Stimulated activated naive CD8-positive, alpha-beta T cell treated with anti-CD3 and anti-CD28 coated beads, Interleukin-15, Interleukin-2, amounts not matched to agents 100 ng/mL and 50 ng/mL, for 24 hours (primary cell): ENCODE results near the gene LMF2.

Source experiments
- H3K27ac Mint-ChIP-seq: one replicate; pipeline ENCODE4 v1.8.0; 2021; ENCODE audit warnings: mild to moderate bottlenecking, mixed read lengths
- H3K27me3 Mint-ChIP-seq: one replicate; pipeline ENCODE4 v1.8.0; 2021; ENCODE audit warnings: mixed read lengths
- H3K36me3 Mint-ChIP-seq: one replicate; pipeline ENCODE4 v1.8.0; 2021; ENCODE audit warnings: low read depth, mixed read lengths
- H3K4me1 Mint-ChIP-seq: one replicate; pipeline ENCODE4 v1.8.0; 2021; ENCODE audit warnings: low read depth, mixed read lengths
- H3K4me3 Mint-ChIP-seq: one replicate; pipeline ENCODE4 v1.8.0; 2021; ENCODE audit warnings: mild to moderate bottlenecking, mixed read lengths
- H3K9me3 Mint-ChIP-seq: one replicate; pipeline ENCODE4 v1.8.0; 2021; ENCODE audit warnings: mixed read lengths

Gene LMF2

DNA sequence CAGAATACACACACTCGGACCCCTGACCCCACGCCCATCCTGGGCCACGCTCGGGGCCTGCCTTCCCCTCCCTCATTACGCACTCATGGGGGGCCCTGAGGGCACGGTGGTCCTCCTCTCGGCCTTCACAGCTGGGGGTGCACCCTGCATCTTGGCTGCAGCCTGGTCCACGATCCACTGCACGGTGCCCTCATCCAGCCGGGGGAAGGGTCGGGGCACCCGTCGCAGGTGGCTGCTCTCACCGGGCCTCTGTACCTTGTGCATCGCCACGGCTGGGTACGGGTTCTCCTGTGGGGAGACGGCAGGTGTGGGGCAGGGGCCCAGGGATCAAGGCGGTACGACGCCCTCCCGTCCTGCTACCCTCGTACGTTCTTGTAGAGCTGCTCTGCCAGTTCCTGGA lies 43.1 kb downstream of the LMF2 start:
- Mint-ChIP-seq H3K9me3 (no peaks in the 10 kb centered on the region), H3K27ac (no peak overlapping the region), H3K4me3 (no peak overlapping the region)

GRCh38 chr22:50463188-50463900 lies 44.2 kb downstream of the LMF2 start:
- Mint-ChIP-seq H3K9me3 (no peaks in the 10 kb centered on the region), H3K4me1 (peaks cover 19% of the 10 kb centered on the region), H3K36me3 (peaks cover 35% of the 10 kb centered on the region), H3K27me3 (no peaks in the 10 kb centered on the region), H3K4me3 (no peak overlapping the region), H3K27ac (no peak overlapping the region)

More for the DNA sequence above, 43.1 kb downstream of the LMF2 start:
- H3K27me3 Mint-ChIP-seq = no peaks in the 10 kb centered on the region
- H3K4me1 Mint-ChIP-seq = peaks cover 30% of the 10 kb centered on the region
- H3K36me3 Mint-ChIP-seq = peaks cover 26% of the 10 kb centered on the region

GRCh38 chr22:50461979-50462540 lies 45.4 kb downstream of the LMF2 start:
- peaks cover 9% of the 10 kb centered on the region for H3K4me1 Mint-ChIP-seq
- no peak overlapping the region for H3K27ac Mint-ChIP-seq
- peaks cover 36% of the 10 kb centered on the region for H3K36me3 Mint-ChIP-seq

GRCh38 chr22:50461536-50461935 lies 46.0 kb downstream of the LMF2 start:
- Mint-ChIP-seq H3K4me1 (peaks cover 4% of the 10 kb centered on the region), H3K4me3 (no peak overlapping the region), H3K36me3 (peaks cover 31% of the 10 kb centered on the region), H3K9me3 (no peaks in the 10 kb centered on the region), H3K27me3 (no peaks in the 10 kb centered on the region), H3K27ac (no peak overlapping the region)

More at GRCh38 chr22:50461979-50462540, 45.4 kb downstream of the LMF2 start:
- Mint-ChIP-seq H3K9me3 (no peaks in the 10 kb centered on the region), H3K4me3 (no peak overlapping the region), H3K27me3 (no peaks in the 10 kb centered on the region)

DNA sequence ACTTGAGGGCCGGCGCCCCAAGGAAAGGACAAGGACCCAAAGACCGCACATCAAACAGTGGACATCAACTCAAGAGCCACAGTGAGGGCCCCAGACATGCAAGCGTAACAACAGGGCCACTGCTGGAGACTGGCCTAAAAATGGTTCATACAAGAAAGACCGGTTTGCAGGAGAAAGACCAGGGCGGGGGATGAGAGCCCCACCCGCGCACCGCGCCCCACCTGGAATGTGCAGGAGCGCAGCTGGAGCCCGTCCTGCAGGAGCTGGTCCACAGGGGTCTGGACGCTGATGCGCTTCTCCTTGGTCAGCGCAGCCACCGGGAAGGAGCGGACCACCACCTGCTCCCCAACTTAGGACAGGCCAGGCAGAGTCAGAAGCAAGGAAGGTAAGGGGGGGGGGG lies 46.6 kb downstream of the LMF2 start:
- no peak overlapping the region for H3K4me3 Mint-ChIP-seq
- no peak overlapping the region for H3K27ac Mint-ChIP-seq
- no peaks in the 10 kb centered on the region for H3K4me1 Mint-ChIP-seq
- no peaks in the 10 kb centered on the region for H3K27me3 Mint-ChIP-seq
- no peaks in the 10 kb centered on the region for H3K9me3 Mint-ChIP-seq
- peaks cover 25% of the 10 kb centered on the region for H3K36me3 Mint-ChIP-seq

GRCh38 chr22:50459496-50460140 lies 47.9 kb downstream of the LMF2 start:
- peaks cover 28% of the 10 kb centered on the region for H3K36me3 Mint-ChIP-seq
- H3K27me3 Mint-ChIP-seq = no peaks in the 10 kb centered on the region

GRCh38 chr22:50459016-50459415 lies 48.5 kb downstream of the LMF2 start:
- no peak overlapping the region for H3K27ac Mint-ChIP-seq
- H3K27me3 Mint-ChIP-seq = no peaks in the 10 kb centered on the region
- peaks cover 32% of the 10 kb centered on the region for H3K36me3 Mint-ChIP-seq

More at GRCh38 chr22:50459496-50460140, 47.9 kb downstream of the LMF2 start:
- no peaks in the 10 kb centered on the region for H3K4me1 Mint-ChIP-seq
- H3K9me3 Mint-ChIP-seq = no peaks in the 10 kb centered on the region
- H3K4me3 Mint-ChIP-seq = no peak overlapping the region
- no peak overlapping the region for H3K27ac Mint-ChIP-seq

DNA sequence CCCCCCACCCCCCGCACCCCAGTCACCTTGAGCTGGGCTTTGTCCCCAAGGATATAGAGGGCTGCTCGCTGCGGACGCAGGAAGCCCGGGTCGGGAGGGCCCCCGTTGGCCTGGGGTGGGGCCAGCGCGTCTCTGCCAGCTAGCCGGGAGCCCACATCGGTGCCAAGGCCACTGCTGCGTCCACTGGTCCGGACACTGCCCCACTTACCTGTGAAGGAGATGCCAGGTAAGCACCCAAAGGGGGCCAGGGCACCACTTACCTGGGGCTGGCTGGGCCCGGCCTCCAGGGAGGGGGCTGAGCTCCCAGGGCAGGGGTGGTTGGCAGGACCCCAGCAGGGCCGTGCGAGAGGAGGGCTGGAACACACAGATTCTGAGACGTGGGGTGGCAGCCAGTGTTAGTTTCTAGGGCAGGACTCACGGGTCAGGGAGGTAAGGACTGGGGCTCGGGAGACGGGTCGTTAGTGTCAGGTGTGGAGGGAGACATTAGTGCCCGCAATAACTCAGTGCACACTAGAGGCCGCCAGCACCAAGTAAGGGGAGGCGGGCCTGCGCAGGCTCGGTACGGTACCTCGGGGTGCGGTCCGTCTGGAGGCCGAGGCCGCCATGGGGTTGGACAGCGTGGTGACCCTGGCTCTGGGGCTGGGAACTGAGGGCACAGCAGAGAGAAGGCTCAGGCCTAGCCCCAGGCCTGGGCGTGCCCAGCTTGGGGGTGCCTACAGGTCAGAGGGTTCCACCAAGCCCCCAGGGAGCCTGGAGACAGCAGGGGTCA lies 50.9 kb downstream of the LMF2 start:
- Mint-ChIP-seq H3K27me3 (no peaks in the 10 kb centered on the region), H3K4me3 (no peak overlapping the region), H3K36me3 (peaks cover 37% of the 10 kb centered on the region), H3K27ac (no peak overlapping the region), H3K9me3 (no peaks in the 10 kb centered on the region), H3K4me1 (peaks cover 14% of the 10 kb centered on the region)

More at GRCh38 chr22:50459016-50459415, 48.5 kb downstream of the LMF2 start:
- Mint-ChIP-seq H3K9me3 (no peaks in the 10 kb centered on the region), H3K4me1 (peaks cover 2% of the 10 kb centered on the region), H3K4me3 (no peak overlapping the region)

GRCh38 chr22:50456026-50456425 lies 51.5 kb downstream of the LMF2 start:
- no peak overlapping the region for H3K4me3 Mint-ChIP-seq
- no peak overlapping the region for H3K27ac Mint-ChIP-seq
- H3K27me3 Mint-ChIP-seq = no peaks in the 10 kb centered on the region
- H3K9me3 Mint-ChIP-seq = no peaks in the 10 kb centered on the region
- peaks cover 42% of the 10 kb centered on the region for H3K36me3 Mint-ChIP-seq
- peaks cover 14% of the 10 kb centered on the region for H3K4me1 Mint-ChIP-seq

GRCh38 chr22:50455201-50455600 lies 52.3 kb downstream of the LMF2 start:
- no peaks in the 10 kb centered on the region for H3K27me3 Mint-ChIP-seq
- H3K4me3 Mint-ChIP-seq = no peak overlapping the region
- peaks cover 14% of the 10 kb centered on the region for H3K4me1 Mint-ChIP-seq
- H3K9me3 Mint-ChIP-seq = no peaks in the 10 kb centered on the region
- no peak overlapping the region for H3K27ac Mint-ChIP-seq
- H3K36me3 Mint-ChIP-seq = peaks cover 40% of the 10 kb centered on the region

GRCh38 chr22:50454556-50455075 lies 52.9 kb downstream of the LMF2 start:
- H3K36me3 Mint-ChIP-seq = peaks cover 43% of the 10 kb centered on the region

More at GRCh38 chr22:50454556-50455075, 52.9 kb downstream of the LMF2 start:
- no peak overlapping the region for H3K27ac Mint-ChIP-seq
- H3K27me3 Mint-ChIP-seq = no peaks in the 10 kb centered on the region
- no peaks in the 10 kb centered on the region for H3K9me3 Mint-ChIP-seq
- H3K4me3 Mint-ChIP-seq = no peak overlapping the region
- H3K4me1 Mint-ChIP-seq = peaks cover 17% of the 10 kb centered on the region
